SK-N-SH (cell line): ENCODE data around the gene FNDC11. TPM values are rescaled to one million over a fixed set of nuclear protein-coding genes. Genes with fewer than 3 reads are reported as not detected.

Experiments used
- CTCF ChIA-PET: fragments of 300-600, 350-600 bp; formaldehyde crosslinking; extraction: SDS; loops from one replicate; lab custom pipeline; 2021; lab: Yijun Ruan, JAX
- POLR2A ChIA-PET: fragments of 350-600 bp; sonication (Branson Sonifier 250); formaldehyde crosslinking; extraction: SDS; loops from one replicate; lab custom pipeline; 2020; ENCODE audit warnings: antibody characterized with exemption, inconsistent platforms; lab: Yijun Ruan, JAX
- DNase-seq: peaks from one replicate; pipeline ENCODE4 v3.0.0; 2012
- H2AFZ ChIP-seq: fragments of 200-600 bp; sonication (generic); 2 replicates; pipeline ENCODE4 v1.8.1; 2016; ENCODE audit warnings: antibody characterized with exemption, mild to moderate bottlenecking, low read depth
- H3F3A ChIP-seq: fragments of 200-600 bp; sonication (generic); replicated peaks from 2 replicates; pipeline ENCODE3; 2016; ENCODE audit warnings: antibody characterized with exemption, mild to moderate bottlenecking; ENCODE audit not compliant: insufficient read depth
- H3K27ac ChIP-seq, 2 experiments: fragments of 200-500 bp in 1 of 2; fragments of 200-600 bp in 1 of 2; sonication (Bioruptor generic) in 1 of 2; sonication (generic), shearing (Covaris generic) in 1 of 2; 2 replicates each; pipeline versions ENCODE4 v1.5.1 to v1.6.1; 2014 to 2016; ENCODE audit warnings: low read depth in 2 of 2, inconsistent platforms in 1 of 2, low read length in 1 of 2, mild to moderate bottlenecking in 1 of 2, mixed read lengths in 1 of 2
- H3K27me3 ChIP-seq: fragments of 200-600 bp; sonication (generic), shearing (Covaris generic); 2 replicates; pipeline ENCODE4 v1.6.1; 2016; ENCODE audit warnings: mixed run types; ENCODE audit not compliant: insufficient read depth
- H3K36me3 ChIP-seq, 2 experiments: fragments of 200-500 bp in 1 of 2; fragments of 200-600 bp in 1 of 2; sonication (Bioruptor generic) in 1 of 2; sonication (generic) in 1 of 2; replicated peaks in 1 of 2; 2 replicates each; pipeline versions ENCODE3 to v1.5.1; 2014 to 2016; ENCODE audit warnings: low read length in 1 of 2, mild to moderate bottlenecking in 1 of 2; ENCODE audit not compliant: insufficient read depth in 2 of 2, control insufficient read depth in 1 of 2
- H3K4me1 ChIP-seq, 2 experiments: fragments of 200-500 bp in 1 of 2; fragments of 200-600 bp in 1 of 2; sonication (Bioruptor generic) in 1 of 2; sonication (generic), shearing (Covaris generic) in 1 of 2; 2 replicates each; pipeline versions ENCODE4 v1.5.1 to v1.6.1; 2014 to 2016; ENCODE audit warnings: low read depth in 1 of 2, low read length in 1 of 2, mixed run types in 1 of 2; ENCODE audit not compliant: insufficient read depth in 2 of 2, control insufficient read depth in 1 of 2
- H3K4me2 ChIP-seq: fragments of 200-600 bp; sonication (generic), shearing (Covaris generic); 2 replicates; pipeline ENCODE4 v1.6.1; 2017; ENCODE audit warnings: mixed run types
- H3K4me3 ChIP-seq, 2 experiments: fragments of 200-500 bp in 1 of 2; fragments of 200-600 bp in 1 of 2; sonication (Bioruptor generic) in 1 of 2; sonication (generic), shearing (Covaris generic) in 1 of 2; 2 replicates each; pipeline versions ENCODE4 v1.5.1 to v1.8.1; 2014 to 2016; ENCODE audit warnings: low read depth in 2 of 2, inconsistent platforms in 1 of 2, low read length in 1 of 2, mild to moderate bottlenecking in 1 of 2, mixed read lengths in 1 of 2, moderate library complexity in 1 of 2
- H3K79me2 ChIP-seq: fragments of 200-600 bp; sonication (generic); 2 replicates; pipeline ENCODE4 v1.8.1; 2017; ENCODE audit warnings: mild to moderate bottlenecking; ENCODE audit not compliant: insufficient read depth
- H3K9ac ChIP-seq: fragments of 200-600 bp; sonication (generic); 2 replicates; pipeline ENCODE4 v1.6.1; 2017; ENCODE audit warnings: mixed run types
- H3K9me2 ChIP-seq: fragments of 200-600 bp; sonication (generic); 2 replicates; pipeline ENCODE4 v1.6.1; 2017; ENCODE audit warnings: mixed run types
- H3K9me3 ChIP-seq: fragments of 200-600 bp; sonication (generic); 2 replicates; pipeline ENCODE4 v1.6.1; 2017; ENCODE audit warnings: mixed run types, mild to moderate bottlenecking, moderate library complexity
- H4K20me1 ChIP-seq: fragments of 200-600 bp; sonication (generic); 2 replicates; pipeline ENCODE4 v1.6.1; 2017; ENCODE audit warnings: mild to moderate bottlenecking, mixed run types; ENCODE audit not compliant: insufficient read depth
- ELF1 ChIP-seq: IDR thresholded peaks from 2 replicates; pipeline ENCODE4 v1.4.0; 2012
- EP300 ChIP-seq, 2 experiments: IDR thresholded peaks; 2 replicates each; pipeline versions ENCODE4 v1.4.0 to v1.6.1; 2012; ENCODE audit warnings: borderline replicate concordance in 1 of 2, low read depth in 1 of 2, low read length in 1 of 2
- MXI1 ChIP-seq: IDR thresholded peaks from 2 replicates; pipeline ENCODE4 v1.6.1; 2012; ENCODE audit warnings: mild to moderate bottlenecking, low read depth, low read length, improper control_type of control experiment
- NRF1 ChIP-seq: IDR thresholded peaks from 2 replicates; pipeline ENCODE4 v1.6.1; 2012; ENCODE audit warnings: low read depth, mild to moderate bottlenecking, low read length
- POLR2AphosphoS5 ChIP-seq: IDR thresholded peaks from 2 replicates; pipeline ENCODE4 v1.6.1; 2012; ENCODE audit warnings: low read depth, low read length
- REST ChIP-seq: IDR thresholded peaks from 2 replicates; pipeline ENCODE4 v1.6.1; 2012; ENCODE audit warnings: mild to moderate bottlenecking, low read depth, low read length, moderate library complexity
- RXRA ChIP-seq: IDR thresholded peaks from 2 replicates; pipeline ENCODE4 v1.4.0; 2012; ENCODE audit warnings: low read depth, mild to moderate bottlenecking, borderline replicate concordance
- TAF1 ChIP-seq: IDR thresholded peaks from 2 replicates; pipeline ENCODE4 v1.6.1; 2012; ENCODE audit warnings: low read depth, mild to moderate bottlenecking, low read length, moderate library complexity, borderline replicate concordance
- YY1 ChIP-seq: IDR thresholded peaks from 2 replicates; pipeline ENCODE4 v1.4.0; 2012; ENCODE audit warnings: low read depth, mild to moderate bottlenecking
- WGBS: methylation state at CpG from one replicate; pipeline ENCODE4 v1.1.6; 2017; ENCODE audit warnings: low lambda C conversion rate; 5-methylcytosine and 5-hydroxymethylcytosine counted together
- polyA plus RNA-seq, 3 experiments: library from polyadenylated mRNA; depleted of rRNA; stranded (reverse); fragments of >200 nt; gene quantifications; 2 replicates each; pipeline ENCODE4 v1.2.3, GENCODE V29; 2012
- TF ChIP-seq, protein P1 (sequence below): fragments of 150-350 bp; IDR thresholded peaks from 2 replicates; pipeline ENCODE4 v1.6.1; 2016; ENCODE audit warnings: mild to moderate bottlenecking, low read depth, low read length
- TF ChIP-seq, protein P2 (sequence below): IDR thresholded peaks from 2 replicates; pipeline ENCODE4 v1.4.0; 2012; ENCODE audit warnings: low read depth

Gene FNDC11
- polyA plus RNA-seq, 1 of the 3 experiments (the other 2 are of a cell fraction) = 5.5 TPM

GRCh38 chr20:63519668-63520503 lies 34.1 kb upstream of the FNDC11 start (continued):
- TF ChIP-seq, protein P1, sequence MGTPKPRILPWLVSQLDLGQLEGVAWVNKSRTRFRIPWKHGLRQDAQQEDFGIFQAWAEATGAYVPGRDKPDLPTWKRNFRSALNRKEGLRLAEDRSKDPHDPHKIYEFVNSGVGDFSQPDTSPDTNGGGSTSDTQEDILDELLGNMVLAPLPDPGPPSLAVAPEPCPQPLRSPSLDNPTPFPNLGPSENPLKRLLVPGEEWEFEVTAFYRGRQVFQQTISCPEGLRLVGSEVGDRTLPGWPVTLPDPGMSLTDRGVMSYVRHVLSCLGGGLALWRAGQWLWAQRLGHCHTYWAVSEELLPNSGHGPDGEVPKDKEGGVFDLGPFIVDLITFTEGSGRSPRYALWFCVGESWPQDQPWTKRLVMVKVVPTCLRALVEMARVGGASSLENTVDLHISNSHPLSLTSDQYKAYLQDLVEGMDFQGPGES = no peak
- TF ChIP-seq POLR2AphosphoS5 = peak; percentile 6; the same call in 1 of the 2 replicates
- no peak for TF ChIP-seq MXI1
- no peak for TF ChIP-seq ELF1

DNA sequence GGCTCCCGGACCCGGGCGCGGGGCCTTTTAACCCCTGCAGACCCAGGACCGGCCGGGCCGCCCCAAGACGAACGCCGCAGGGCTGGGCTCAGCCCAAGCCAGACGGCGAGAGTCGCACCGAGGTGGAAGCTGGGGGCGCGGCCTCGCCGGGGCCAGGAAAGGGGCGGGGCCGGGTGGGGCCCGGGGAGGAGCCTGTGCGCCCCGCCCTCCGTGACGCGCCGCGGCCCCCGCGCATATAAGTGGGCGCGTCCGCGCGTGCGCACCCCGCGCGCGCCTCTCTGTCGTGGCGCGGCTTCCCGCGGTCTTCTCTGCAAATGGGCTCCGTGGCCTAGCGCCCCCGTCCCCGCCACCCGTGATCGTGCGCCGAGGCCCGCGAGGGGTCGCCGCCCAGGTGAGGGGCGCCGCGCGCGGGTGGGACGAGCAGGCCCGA lies 33.4 kb upstream of the FNDC11 start, which contains the start of gene PPDPF:
TSS of gene PPDPF (plus strand) at position 262 of the 430 bp plus-strand sequence. CDS start 544 bp downstream, outside the sequence.
- peak within 1 kb of the TSS; percentile 99 for H3K4me2 ChIP-seq
- peak; percentile 78 for TF ChIP-seq NRF1
- TF ChIP-seq, protein P2, sequence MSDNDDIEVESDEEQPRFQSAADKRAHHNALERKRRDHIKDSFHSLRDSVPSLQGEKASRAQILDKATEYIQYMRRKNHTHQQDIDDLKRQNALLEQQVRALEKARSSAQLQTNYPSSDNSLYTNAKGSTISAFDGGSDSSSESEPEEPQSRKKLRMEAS = 0 out of 2 replicates have a peak, but pooled peaks have one; percentile 10
- TF ChIP-seq, protein P1 = no peak
- TF ChIP-seq REST = peak; percentile 24; the same call in 1 of the 2 replicates
- no peak for TF ChIP-seq RXRA
- no peak for TF ChIP-seq YY1
- no peak for TF ChIP-seq EP300 (IDR thresholded peaks at IDR 0.05; ENCODE audit: borderline replicate concordance in 1 of 2, low read depth in 1 of 2, low read length in 1 of 2)
- peak; percentile 91 for TF ChIP-seq POLR2AphosphoS5
- TF ChIP-seq TAF1 = peak; percentile 78; the same call in 1 of the 2 replicates
- 0% methylated on average over 1 of the region's 64 CpGs for WGBS
- H2AFZ ChIP-seq = peak within 1 kb of the TSS; percentile 92
- peak within 1 kb of the TSS; percentile 84 to 85 for H3K4me3 ChIP-seq
- peaks cover 4 to 26% of the 10 kb centered on the region in 2 experiments; a peak in 3 of 4 replicates for H3K4me1 ChIP-seq
- H3K36me3 ChIP-seq = peaks cover 13 to 19% of the 10 kb centered on the region in 2 experiments
- no peaks in the 10 kb centered on the region for H3K9me3 ChIP-seq
- no peaks in the 10 kb centered on the region for H3K9me2 ChIP-seq
- DNase-seq = peak; percentile 100
- peak within 1 kb of the TSS; percentile 66 to 81 for H3K27ac ChIP-seq
- CTCF ChIA-PET = interaction anchor here (0.9 to 8.7 kb wide), 17 partner anchors 9 to 139 kb away, joined by 3 to 82 read pairs (median 4); partner anchors contain the start of gene PTK6
- H3K27me3 ChIP-seq = no peaks in the 10 kb centered on the region
- peaks cover 38% of the 10 kb centered on the region for H4K20me1 ChIP-seq
- peaks cover 22% of the 10 kb centered on the region for H3K79me2 ChIP-seq
- H3F3A ChIP-seq = peaks cover 23% of the 10 kb centered on the region
- POLR2A ChIA-PET = interaction anchor here (0.7 to 3.0 kb wide), 17 partner anchors 9 to 118 kb away, joined by 3 to 31 read pairs (median 4); partner anchors contain the start of gene GMEB2
- peak within 1 kb of the TSS; percentile 97 for H3K9ac ChIP-seq
